H1 (cell line): ENCODE measurements around the gene NPTXR. TPM values are rescaled to one million over a fixed set of nuclear protein-coding genes. Genes with fewer than 3 reads are reported as not detected.

Experiments
- CTCF ChIA-PET: fragments of 300-600 bp; sonication (Branson Sonifier 250); formaldehyde crosslinking; loops from one replicate; lab custom pipeline; 2021; ENCODE audit not compliant: partially characterized antibody; lab: Charles Lee
- POLR2A ChIA-PET: fragments of 300-600 bp; sonication (Branson Sonifier 250); formaldehyde crosslinking; loops from one replicate; lab custom pipeline; 2021; ENCODE audit warnings: inconsistent platforms; ENCODE audit not compliant: partially characterized antibody; lab: Charles Lee
- DNase-seq, 2 experiments: peaks; one replicate each; pipeline versions ENCODE4 v3.0.0 to v3.0.0-alpha.2; 2010 to 2022; ENCODE audit warnings: low spot score in 2 of 2, low read depth in 1 of 2, mixed read lengths in 1 of 2
- FAIRE-seq: peaks from 2 replicates; lab custom pipeline; 2011; peaks lifted over from hg19 to GRCh38; lab: Jason Lieb, UNC
- H2AFZ ChIP-seq: 2 replicates; pipeline ENCODE4 v1.8.1; 2012; ENCODE audit warnings: low read length, inconsistent platforms
- H2AK5ac ChIP-seq: 2 replicates; pipeline ENCODE4 v1.6.1; 2013; ENCODE audit warnings: low read depth, low read length
- H2BK120ac ChIP-seq: replicated peaks from 2 replicates; pipeline ENCODE3; 2013; ENCODE audit warnings: low read depth, low read length, inconsistent platforms
- H2BK12ac ChIP-seq: 2 replicates; pipeline ENCODE4 v1.6.1; 2013; ENCODE audit warnings: low read depth, low read length
- H2BK15ac ChIP-seq: 2 replicates; pipeline ENCODE4 v1.6.1; 2013; ENCODE audit warnings: low read length
- H2BK20ac ChIP-seq: 2 replicates; pipeline ENCODE4 v1.6.1; 2013; ENCODE audit warnings: low read length
- H2BK5ac ChIP-seq: 2 replicates; pipeline ENCODE4 v1.6.1; 2013; ENCODE audit warnings: low read depth, low read length
- H3K14ac ChIP-seq: 2 replicates; pipeline ENCODE4 v1.6.1; 2013; ENCODE audit warnings: inconsistent platforms; ENCODE audit not compliant: insufficient read length
- H3K18ac ChIP-seq: 2 replicates; pipeline ENCODE4 v1.6.1; 2013; ENCODE audit warnings: low read length; ENCODE audit errors: extremely low read depth
- H3K23ac ChIP-seq: 2 replicates; pipeline ENCODE4 v1.6.1; 2013; ENCODE audit warnings: inconsistent platforms; ENCODE audit not compliant: insufficient read length
- H3K23me2 ChIP-seq: 2 replicates; pipeline ENCODE4 v1.6.1; 2013; ENCODE audit warnings: low read depth, low read length
- H3K27ac ChIP-seq: 2 replicates; pipeline ENCODE4 v1.6.1; 2011; ENCODE audit warnings: low read depth, low read length, inconsistent platforms
- H3K27me3 ChIP-seq, 4 experiments: replicated peaks in 1 of 4; 1 replicate in 1 of 4; 2 replicates in 3 of 4; pipeline versions ENCODE4 v1.6.1 to v1.8.1; 2011 to 2013; ENCODE audit warnings: low read length in 3 of 4, mild to moderate bottlenecking in 3 of 4, inconsistent platforms in 2 of 4, mixed read lengths in 2 of 4, moderate library complexity in 1 of 4; ENCODE audit not compliant: control insufficient read depth in 3 of 4, insufficient read depth in 3 of 4; ENCODE audit errors: extremely low read depth in 1 of 4
- H3K36me3 ChIP-seq, 4 experiments: 2 replicates each; pipeline versions ENCODE4 v1.6.1 to v1.8.1; 2011 to 2013; ENCODE audit warnings: mild to moderate bottlenecking in 4 of 4, low read length in 3 of 4, moderate library complexity in 2 of 4, control low read depth in 1 of 4, inconsistent platforms in 1 of 4; ENCODE audit not compliant: insufficient read depth in 4 of 4, control insufficient read depth in 2 of 4
- H3K4ac ChIP-seq: replicated peaks from 2 replicates; pipeline ENCODE3; 2013; ENCODE audit warnings: low read length, low read depth, mixed read lengths, inconsistent platforms; ENCODE audit not compliant: insufficient read length
- H3K4me1 ChIP-seq, 4 experiments: replicated peaks in 1 of 4; 1 replicate in 1 of 4; 2 replicates in 3 of 4; pipeline versions ENCODE4 v1.6.1 to v1.8.1; 2011 to 2013; ENCODE audit warnings: low read length in 3 of 4, inconsistent platforms in 2 of 4, mixed read lengths in 1 of 4; ENCODE audit not compliant: insufficient read depth in 4 of 4, control insufficient read depth in 3 of 4
- H3K4me2 ChIP-seq, 2 experiments: 2 replicates each; pipeline versions ENCODE4 v1.6.1 to v1.8.1; 2011 to 2013; ENCODE audit warnings: low read depth in 2 of 2, low read length in 2 of 2, control low read depth in 1 of 2, inconsistent platforms in 1 of 2, mild to moderate bottlenecking in 1 of 2; ENCODE audit not compliant: insufficient read depth in 1 of 2
- H3K4me3 ChIP-seq, 4 experiments: fragments of 200-600, 300-600 bp in 1 of 4; sonication (generic), shearing (Covaris generic), sonication (Bioruptor Twin) in 1 of 4; 2 replicates each; pipeline versions ENCODE4 v1.5.1 to v1.8.1; 2011 to 2016; ENCODE audit warnings: low read length in 4 of 4, low read depth in 3 of 4, control low read depth in 2 of 4, inconsistent platforms in 2 of 4, mild to moderate bottlenecking in 2 of 4, mixed read lengths in 1 of 4, moderate library complexity in 1 of 4; ENCODE audit not compliant: insufficient read depth in 2 of 4; ENCODE audit errors: extremely low read depth in 1 of 4
- H3K56ac ChIP-seq: replicated peaks from 2 replicates; pipeline ENCODE3; 2013; ENCODE audit warnings: low read depth, mild to moderate bottlenecking, mixed read lengths, low read length, inconsistent platforms; ENCODE audit not compliant: insufficient read length
- H3K79me1 ChIP-seq: 2 replicates; pipeline ENCODE4 v1.6.1; 2013; ENCODE audit warnings: low read depth, low read length, control low read depth
- H3K79me2 ChIP-seq, 2 experiments: 2 replicates each; pipeline versions ENCODE4 v1.6.1 to v1.8.1; 2012 to 2013; ENCODE audit warnings: low read length in 2 of 2, mild to moderate bottlenecking in 2 of 2, inconsistent platforms in 1 of 2; ENCODE audit not compliant: insufficient read depth in 2 of 2, control insufficient read depth in 1 of 2
- H3K9ac ChIP-seq, 4 experiments: replicated peaks in 1 of 4; 1 replicate in 1 of 4; 2 replicates in 3 of 4; pipeline versions ENCODE4 v1.6.1 to v1.8.1; 2011 to 2013; ENCODE audit warnings: low read depth in 3 of 4, low read length in 3 of 4, control low read depth in 2 of 4, mild to moderate bottlenecking in 2 of 4, moderate library complexity in 2 of 4, inconsistent platforms in 1 of 4; ENCODE audit errors: extremely low read depth in 1 of 4
- H3K9me3 ChIP-seq, 2 experiments: 2 replicates each; pipeline versions ENCODE4 v1.6.1 to v1.8.1; 2012 to 2013; ENCODE audit warnings: mild to moderate bottlenecking in 2 of 2, moderate library complexity in 2 of 2, control low read depth in 1 of 2, inconsistent platforms in 1 of 2, low read depth in 1 of 2, low read length in 1 of 2, mixed read lengths in 1 of 2; ENCODE audit not compliant: insufficient read depth in 2 of 2
- H4K20me1 ChIP-seq, 2 experiments: replicated peaks in 1 of 2; 2 replicates each; pipeline versions ENCODE3 to v1.8.1; 2011 to 2013; ENCODE audit warnings: inconsistent platforms in 2 of 2, low read length in 2 of 2, mild to moderate bottlenecking in 1 of 2; ENCODE audit not compliant: insufficient read depth in 2 of 2, control insufficient read depth in 1 of 2
- H4K5ac ChIP-seq: 2 replicates; pipeline ENCODE4 v1.6.1; 2013; ENCODE audit warnings: low read length, low read depth, mixed read lengths, inconsistent platforms; ENCODE audit not compliant: insufficient read length
- H4K8ac ChIP-seq: 2 replicates; pipeline ENCODE4 v1.8.0; 2013; ENCODE audit warnings: mild to moderate bottlenecking, moderate library complexity, low read length, inconsistent platforms; ENCODE audit not compliant: insufficient read depth; ENCODE audit errors: extremely low read depth
- H4K91ac ChIP-seq: replicated peaks from 2 replicates; pipeline ENCODE3; 2013; ENCODE audit warnings: low read length, mixed read lengths, inconsistent platforms; ENCODE audit not compliant: insufficient read length
- BCL11A ChIP-seq, 2 experiments: IDR thresholded peaks; one replicate each; pipeline ENCODE4 v1.6.1; 2011; ENCODE audit warnings: low read depth in 2 of 2, low read length in 2 of 2, mild to moderate bottlenecking in 2 of 2
- CHD2 ChIP-seq: IDR thresholded peaks from 2 replicates; pipeline ENCODE4 v1.6.1; 2012; ENCODE audit warnings: low read length, improper control_type of control experiment
- EZH2 ChIP-seq: fragments of 200-600 bp; sonication (generic); IDR thresholded peaks from 2 replicates; pipeline ENCODE4 v1.7.1; 2012; ENCODE audit warnings: low read depth, mild to moderate bottlenecking, moderate library complexity, low read length, inconsistent platforms; ENCODE audit not compliant: severe bottlenecking
- JUN ChIP-seq: IDR thresholded peaks from 2 replicates; pipeline ENCODE4 v1.6.1; 2011; ENCODE audit warnings: low read depth, mild to moderate bottlenecking, improper control_type of control experiment, low read length
- RAD21 ChIP-seq, 2 experiments: IDR thresholded peaks in 1 of 2; conservative IDR thresholded peaks in 1 of 2; 2 replicates each; pipeline ENCODE4 v1.6.1; 2011; ENCODE audit warnings: low read depth in 2 of 2, low read length in 2 of 2, improper control_type of control experiment in 1 of 2, inconsistent platforms in 1 of 2, mild to moderate bottlenecking in 1 of 2, moderate library complexity in 1 of 2
- whole genome bisulfite sequencing, 2 experiments: shearing (Covaris generic) in 1 of 2; methylation state at CpG; one replicate each; pipeline versions ENCODE4 v1.1.6 to v1.1.7; 2013 to 2015; ENCODE audit warnings: low lambda C conversion rate in 2 of 2, mixed read lengths in 2 of 2, inconsistent platforms in 1 of 2, low coverage in 1 of 2, missing lambda C conversion rate in 1 of 2; ENCODE audit not compliant: insufficient replicate concordance in 2 of 2, insufficient coverage in 1 of 2, insufficient read length in 1 of 2; ENCODE audit errors: extremely low coverage in 1 of 2, missing lambda C conversion rate in 1 of 2; 5-methylcytosine and 5-hydroxymethylcytosine counted together
- polyA plus RNA-seq, 7 experiments: library from polyadenylated mRNA; depleted of rRNA in 3 of 7; stranded (reverse) in 5 of 7; unstranded in 2 of 7; fragments of >200 nt in 5 of 7; fragments of 200-250 nt in 2 of 7; gene quantifications; 1 replicate in 5 of 7; 2 replicates in 1 of 7; 4 replicates in 1 of 7; pipeline versions ENCODE4 v1.2.1 to v1.2.3, GENCODE V29; 2011 to 2013; ENCODE audit warnings: missing spikeins in 2 of 7, mixed read lengths in 2 of 7
- total RNA-seq: library from RNA; stranded (reverse); fragmentation: NEBNext Ultra II Directional; extraction: Animal tissue kit (Norgen Biotek cat#: 25700); gene quantifications from 2 replicates; pipeline ENCODE4 v1.2.1, GENCODE V29; 2021

The NPTXR gene
- total and polyA plus RNA-seq, 2 of the 8 experiments (the other 6 are each of a cell fraction or from before 2014, with no cell fraction given): 3.7 to 6.4 TPM

- no peak overlapping the region for H3K9ac ChIP-seq
- H3K56ac ChIP-seq: no peak overlapping the region
- no peak overlapping the region for H3K4me2 ChIP-seq
- H3K23ac ChIP-seq: no peak overlapping the region
- H2BK20ac ChIP-seq: no peak overlapping the region
- ChIA-PET CTCF (interaction anchor here (0.6 to 6.9 kb wide), 6 partner anchors 14 to 343 kb away, joined by 3 to 75 read pairs (median 3); no protein-coding TSS in a partner anchor), POLR2A (interaction anchor here (0.5 to 1.4 kb wide), 5 partner anchors 10 to 38 kb away, joined by 3 to 4 read pairs (median 4); no protein-coding TSS in a partner anchor)
- H2BK15ac ChIP-seq: no peak overlapping the region
- no peak overlapping the region for H4K5ac ChIP-seq
- H3K36me3 ChIP-seq: no peaks in the 10 kb centered on the region
- H3K4me3 ChIP-seq: no peak overlapping the region
- H4K8ac ChIP-seq: no peak overlapping the region
- no peaks in the 10 kb centered on the region; a peak in 1 of 7 replicates for H3K27me3 ChIP-seq
- H2BK120ac ChIP-seq: no peak overlapping the region
- 86% methylated on average over 12 of the region's 13 CpGs; no CpG with 5 or more reads in 1 of the 2 experiments for WGBS, 2 experiments
- H3K9me3 ChIP-seq: no peaks in the 10 kb centered on the region
- no peak overlapping the region for H2AK5ac ChIP-seq
- H2AFZ ChIP-seq: no peak overlapping the region
- H3K79me1 ChIP-seq: peaks cover 2% of the 10 kb centered on the region; the same call in 1 of the 2 replicates
- H3K14ac ChIP-seq: no peak overlapping the region
- no peaks in the 10 kb centered on the region for H3K79me2 ChIP-seq
- no peak for DNase-seq
- no peak overlapping the region for H2BK12ac ChIP-seq
- no peak overlapping the region for H3K27ac ChIP-seq
- H3K4ac ChIP-seq: no peak overlapping the region
- peaks cover 0 to 1% of the 10 kb centered on the region in 2 experiments for H4K20me1 ChIP-seq
- H3K4me1 ChIP-seq: peaks cover 0 to 4% (median 1%) of the 10 kb centered on the region in 4 experiments; a peak in 2 of 7 replicates
- TF ChIP-seq RAD21 (IDR thresholded peaks at IDR 0.05 in 1 of 2, conservative IDR thresholded peaks at IDR 0.05 in 1 of 2; ENCODE audit: low read depth in 2 of 2, low read length in 2 of 2) (no peak), EZH2 (no peak), JUN (no peak), CHD2 (no peak), BCL11A (IDR thresholded peaks at IDR 0.05; ENCODE audit: low read depth in 2 of 2, low read length in 2 of 2) (no peak)
- TF ChIP-seq, all 59 proteins: peak for 0
- H2BK5ac ChIP-seq: no peak overlapping the region
- H3K18ac ChIP-seq: no peak overlapping the region
- no peak for FAIRE-seq
- H4K91ac ChIP-seq: no peak overlapping the region
- H3K23me2 ChIP-seq: no peaks in the 10 kb centered on the region
Measured at GRCh38 chr22:38782402-38783094, 61.3 kb downstream of the NPTXR start.
